Middle frontal gyrus (tissue), 1 donor: ENCODE data around the gene HPD.

Experiments used
- DNase-seq: peaks from one replicate; pipeline ENCODE4 v3.0.0-alpha.2; 2015; ENCODE audit warnings: low spot score; ENCODE audit errors: extremely low spot score

HPD gene

DNA sequence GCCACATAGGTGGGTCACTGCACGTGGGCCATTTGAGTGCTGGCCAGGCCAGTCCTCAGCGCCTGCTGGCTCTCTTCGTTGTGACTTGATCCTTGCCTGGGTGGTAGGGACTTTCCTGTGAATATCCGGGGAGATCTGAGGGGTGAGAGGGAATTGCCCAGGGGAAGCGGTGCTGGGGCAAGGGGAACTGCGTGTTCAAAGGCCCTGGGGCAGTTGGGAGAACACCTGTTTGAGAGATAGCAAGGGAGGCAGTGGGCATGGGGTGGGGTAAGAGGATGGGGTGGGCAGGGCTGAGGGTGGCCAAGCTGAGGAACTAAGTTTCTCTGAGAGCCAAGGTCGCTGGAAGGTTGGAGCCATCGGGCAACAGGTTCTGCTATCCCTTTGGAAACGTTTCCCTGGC lies 29.8 kb downstream of the HPD start:
- no peak for DNase-seq

DNA sequence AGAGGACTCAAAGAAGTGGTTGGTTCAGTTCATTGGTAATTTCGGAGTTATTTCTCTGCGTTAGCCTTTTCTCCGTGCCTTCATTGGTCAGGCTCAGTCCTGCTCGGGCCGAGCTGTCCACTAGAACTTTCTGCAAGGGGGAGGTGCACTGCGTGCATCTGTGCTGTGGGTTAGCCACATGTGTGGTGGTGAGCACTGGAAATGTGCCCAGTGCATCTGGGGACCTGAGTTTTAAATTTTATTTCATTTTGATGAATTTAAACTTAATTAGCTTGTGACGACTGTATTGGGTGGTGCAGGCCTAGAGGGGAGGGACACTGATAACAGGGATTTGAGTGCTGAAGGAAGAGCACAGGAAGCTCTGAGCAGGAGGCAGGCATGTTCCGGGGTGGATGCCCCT lies 30.4 kb downstream of the HPD start:
- DNase-seq, result no peak

DNA sequence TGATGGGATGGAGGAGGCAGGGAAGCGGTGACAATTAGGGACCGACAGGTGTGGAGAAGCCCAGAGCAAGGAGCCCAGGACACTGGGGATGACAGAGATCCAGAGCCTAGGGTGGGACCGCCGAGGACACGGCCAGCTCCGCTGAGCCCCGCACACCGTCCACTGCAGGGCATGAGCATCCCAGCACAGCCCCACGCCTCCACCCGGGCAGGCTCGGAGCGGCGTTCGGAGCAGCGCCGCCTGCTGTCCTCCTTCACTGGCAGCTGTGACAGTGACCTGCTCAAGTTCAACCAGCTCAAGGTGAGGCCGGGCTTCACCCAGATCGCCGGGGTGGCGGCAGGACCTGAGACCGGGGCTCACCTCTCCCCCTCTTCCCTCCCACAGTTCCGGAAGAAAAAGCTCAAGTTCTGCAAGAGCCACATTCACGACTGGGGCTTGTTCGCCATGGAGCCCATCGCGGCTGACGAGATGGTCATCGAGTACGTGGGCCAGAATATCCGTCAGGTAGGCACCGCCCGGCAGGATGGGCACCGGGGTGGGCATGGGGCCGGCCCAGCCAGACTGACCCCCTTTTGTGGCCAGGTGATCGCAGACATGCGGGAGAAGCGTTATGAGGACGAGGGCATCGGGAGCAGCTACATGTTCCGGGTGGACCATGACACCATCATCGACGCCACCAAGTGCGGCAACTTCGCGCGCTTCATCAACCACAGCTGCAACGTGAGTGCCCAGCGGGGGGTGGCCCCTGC lies 31.1 kb downstream of the HPD start:
- DNase-seq, result no peak

DNA sequence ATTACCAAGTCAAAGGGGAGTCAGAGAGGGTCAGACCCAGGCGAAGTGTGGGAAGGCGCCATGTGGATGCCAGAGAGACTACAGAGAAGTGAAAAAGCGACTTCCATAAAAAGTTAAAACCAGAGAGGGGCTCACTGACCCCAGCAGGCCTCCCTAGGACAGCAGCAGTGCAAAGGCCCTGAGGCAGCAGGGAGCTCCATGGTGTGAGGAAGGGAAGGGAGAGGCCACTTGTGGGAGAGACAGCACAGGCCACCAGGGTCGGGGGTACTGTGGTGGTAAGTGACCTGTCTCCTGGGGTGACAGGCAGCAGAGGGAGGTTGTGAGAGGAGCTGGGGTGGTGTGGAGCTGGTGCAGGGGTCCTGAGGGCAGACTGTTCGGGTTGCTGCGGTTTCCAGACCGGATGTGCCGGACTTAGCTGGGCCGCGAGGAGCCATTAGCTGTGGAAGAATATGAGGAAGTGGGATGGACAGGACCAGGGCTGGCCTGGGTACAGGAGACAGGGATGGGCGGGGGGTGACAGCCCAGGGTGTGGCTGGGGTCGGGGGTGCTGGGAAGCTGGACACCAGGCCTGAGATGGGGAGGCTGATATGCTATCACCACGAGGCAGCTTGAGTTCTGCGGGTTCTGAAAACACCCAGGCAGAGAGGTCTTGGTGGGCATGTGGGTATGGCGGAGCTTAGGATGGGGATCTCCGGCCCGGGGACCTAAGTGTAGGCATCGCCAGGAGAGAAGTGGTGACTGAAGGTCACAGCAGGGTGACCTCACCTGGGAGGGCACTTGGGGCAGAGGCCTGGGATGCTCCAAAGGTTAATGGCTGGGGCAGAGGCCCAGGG lies 32.1 kb downstream of the HPD start:
- DNase-seq, result no peak

DNA sequence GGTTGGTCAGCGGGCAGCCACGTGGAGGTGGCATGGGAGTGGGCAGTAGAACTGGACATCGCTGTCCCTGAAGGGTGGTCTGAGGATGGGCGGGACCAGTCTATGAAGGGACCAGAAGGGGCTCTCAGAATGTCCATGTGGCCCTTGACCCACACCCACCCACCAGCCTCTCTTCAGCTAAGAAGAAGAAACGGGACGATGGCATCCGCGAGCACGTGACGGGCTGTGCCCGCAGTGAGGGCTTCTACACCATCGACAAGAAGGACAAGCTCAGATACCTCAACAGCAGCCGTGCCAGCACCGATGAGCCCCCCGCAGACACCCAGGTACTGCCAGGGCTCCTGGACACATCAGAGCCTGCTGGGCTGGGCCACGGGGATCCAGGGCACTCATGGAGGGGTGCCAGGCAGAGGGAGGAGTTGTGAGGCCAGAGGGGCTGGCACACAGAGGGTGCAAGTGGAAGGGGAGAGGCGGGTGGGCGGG lies 33.6 kb downstream of the HPD start:
- DNase-seq, result no peak

DNA sequence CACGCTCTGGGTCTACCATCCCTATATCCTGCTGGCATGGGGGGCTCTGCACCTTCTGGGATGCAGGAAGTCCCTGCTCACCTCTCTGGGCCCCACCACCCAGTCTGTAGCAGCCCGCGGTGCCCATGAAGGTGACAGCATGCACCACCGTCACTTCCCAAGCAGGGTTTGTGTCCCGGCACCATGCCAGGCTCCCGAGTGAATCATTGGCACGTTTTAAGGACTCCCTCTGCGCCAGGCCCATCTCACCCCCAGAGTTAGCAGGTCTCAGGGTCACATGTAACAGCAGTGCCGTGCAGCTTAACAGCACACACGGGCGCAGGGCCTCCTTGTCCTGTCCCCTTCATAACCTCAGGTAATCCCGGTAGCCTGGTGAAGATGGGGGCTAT lies 34.9 kb downstream of the HPD start:
- no peak for DNase-seq

DNA sequence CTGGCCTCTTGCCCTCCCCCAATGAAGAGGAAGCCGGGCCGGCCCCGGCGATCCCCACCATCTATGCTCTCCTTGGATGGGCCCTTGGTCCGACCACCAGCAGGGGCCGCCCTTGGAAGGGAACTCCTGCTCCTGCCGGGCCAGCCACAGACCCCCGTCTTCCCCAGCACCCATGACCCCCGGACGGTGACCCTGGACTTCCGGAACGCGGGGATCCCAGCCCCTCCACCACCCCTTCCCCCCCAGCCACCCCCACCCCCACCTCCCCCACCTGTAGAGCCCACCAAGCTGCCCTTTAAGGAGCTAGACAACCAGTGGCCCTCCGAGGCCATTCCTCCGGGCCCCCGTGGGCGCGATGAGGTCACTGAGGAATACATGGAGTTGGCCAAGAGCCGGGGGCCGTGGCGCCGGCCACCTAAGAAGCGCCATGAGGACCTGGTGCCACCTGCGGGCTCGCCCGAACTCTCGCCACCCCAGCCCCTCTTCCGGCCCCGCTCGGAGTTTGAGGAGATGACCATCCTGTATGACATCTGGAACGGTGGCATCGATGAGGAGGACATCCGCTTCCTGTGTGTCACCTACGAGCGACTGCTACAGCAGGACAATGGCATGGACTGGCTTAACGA lies 35.4 kb downstream of the HPD start:
- DNase-seq, result no peak

DNA sequence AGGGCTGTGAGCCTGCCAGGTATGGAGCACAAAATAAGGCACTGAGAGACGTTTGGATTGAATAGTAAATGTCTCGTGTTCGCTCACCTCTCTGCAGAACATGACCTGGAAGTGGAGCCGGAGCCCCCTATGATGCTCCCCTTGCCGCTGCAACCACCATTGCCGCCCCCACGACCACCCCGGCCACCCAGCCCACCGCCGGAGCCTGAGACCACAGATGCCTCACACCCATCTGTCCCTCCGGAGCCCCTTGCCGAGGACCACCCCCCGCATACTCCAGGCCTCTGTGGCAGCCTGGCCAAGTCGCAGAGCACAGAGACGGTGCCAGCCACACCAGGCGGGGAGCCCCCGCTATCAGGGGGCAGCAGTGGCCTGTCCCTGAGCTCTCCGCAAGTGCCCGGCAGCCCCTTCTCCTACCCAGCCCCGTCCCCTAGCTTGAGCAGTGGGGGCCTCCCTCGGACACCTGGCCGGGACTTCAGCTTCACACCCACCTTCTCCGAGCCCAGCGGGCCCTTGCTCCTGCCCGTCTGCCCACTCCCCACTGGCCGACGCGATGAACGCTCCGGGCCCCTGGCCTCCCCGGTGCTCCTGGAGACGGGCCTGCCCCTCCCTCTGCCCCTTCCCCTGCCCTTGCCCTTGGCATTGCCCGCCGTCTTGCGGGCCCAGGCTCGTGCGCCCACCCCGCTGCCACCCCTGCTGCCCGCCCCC lies 36.1 kb downstream of the HPD start:
- no peak for DNase-seq

DNA sequence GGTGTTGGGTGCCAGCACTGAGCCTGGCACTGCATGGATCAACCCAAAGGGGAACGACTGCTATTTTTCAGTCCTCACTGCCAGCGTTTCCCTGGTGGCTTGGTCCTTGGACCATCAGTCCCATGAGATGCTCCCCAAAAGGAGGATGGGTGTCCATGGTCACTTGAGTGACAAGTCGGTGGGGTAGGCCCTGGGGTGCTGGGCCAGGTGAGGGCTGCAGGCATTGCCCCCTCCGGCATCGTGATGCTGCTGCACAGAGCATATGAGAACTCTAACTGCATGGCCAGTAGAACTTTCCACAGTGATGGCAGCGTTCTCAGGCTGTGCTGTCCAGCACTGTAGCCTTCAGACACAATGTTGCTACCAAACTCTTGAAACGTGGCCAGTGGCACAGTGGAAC lies 38.6 kb downstream of the HPD start:
- no peak for DNase-seq

DNA sequence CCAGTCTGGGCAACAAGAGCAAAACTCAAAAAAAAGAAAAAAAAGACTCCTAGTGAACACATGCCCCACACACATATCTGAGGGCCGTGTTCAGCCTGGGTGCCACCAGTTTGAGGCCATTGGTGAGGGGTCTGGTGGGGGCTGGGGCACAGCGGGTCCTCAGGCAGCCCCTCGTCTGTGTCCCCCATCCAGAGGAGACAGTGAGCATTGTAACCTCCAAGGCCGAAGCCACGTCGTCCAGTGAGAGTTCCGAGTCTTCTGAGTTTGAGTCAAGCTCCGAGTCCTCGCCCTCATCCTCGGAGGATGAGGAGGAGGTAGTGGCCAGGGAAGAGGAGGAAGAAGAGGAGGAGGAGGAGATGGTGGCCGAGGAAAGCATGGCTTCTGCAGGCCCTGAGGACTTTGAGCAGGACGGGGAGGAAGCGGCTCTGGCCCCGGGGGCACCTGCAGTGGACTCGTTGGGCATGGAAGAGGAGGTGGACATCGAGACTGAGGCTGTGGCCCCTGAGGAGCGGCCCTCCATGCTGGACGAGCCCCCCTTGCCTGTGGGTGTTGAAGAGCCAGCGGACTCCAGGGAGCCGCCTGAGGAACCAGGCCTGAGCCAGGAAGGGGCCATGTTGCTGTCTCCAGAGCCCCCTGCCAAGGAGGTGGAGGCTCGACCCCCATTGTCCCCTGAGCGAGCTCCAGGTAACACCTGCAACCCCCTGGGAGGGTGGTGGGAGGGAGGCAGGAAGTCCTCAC lies 39.3 kb downstream of the HPD start:
- DNase-seq, result no peak

DNA sequence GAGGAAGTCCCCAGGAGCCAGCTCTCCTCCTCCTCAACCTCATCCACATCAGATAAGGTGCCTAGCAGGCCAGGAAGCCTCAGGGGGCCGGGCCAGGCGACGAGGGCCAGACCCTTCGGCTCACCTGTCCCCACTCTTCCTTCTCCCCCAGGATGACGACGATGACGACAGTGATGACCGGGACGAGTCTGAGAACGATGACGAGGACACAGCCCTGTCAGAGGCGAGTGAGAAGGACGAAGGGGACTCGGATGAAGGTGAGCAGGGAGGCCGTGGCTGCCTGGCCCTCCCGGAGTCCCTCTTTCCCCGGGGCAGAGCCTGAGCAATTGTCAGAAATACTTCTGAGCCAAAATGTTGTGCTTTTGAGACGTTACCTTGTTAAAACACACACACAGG lies 41.0 kb downstream of the HPD start:
- no peak for DNase-seq

DNA sequence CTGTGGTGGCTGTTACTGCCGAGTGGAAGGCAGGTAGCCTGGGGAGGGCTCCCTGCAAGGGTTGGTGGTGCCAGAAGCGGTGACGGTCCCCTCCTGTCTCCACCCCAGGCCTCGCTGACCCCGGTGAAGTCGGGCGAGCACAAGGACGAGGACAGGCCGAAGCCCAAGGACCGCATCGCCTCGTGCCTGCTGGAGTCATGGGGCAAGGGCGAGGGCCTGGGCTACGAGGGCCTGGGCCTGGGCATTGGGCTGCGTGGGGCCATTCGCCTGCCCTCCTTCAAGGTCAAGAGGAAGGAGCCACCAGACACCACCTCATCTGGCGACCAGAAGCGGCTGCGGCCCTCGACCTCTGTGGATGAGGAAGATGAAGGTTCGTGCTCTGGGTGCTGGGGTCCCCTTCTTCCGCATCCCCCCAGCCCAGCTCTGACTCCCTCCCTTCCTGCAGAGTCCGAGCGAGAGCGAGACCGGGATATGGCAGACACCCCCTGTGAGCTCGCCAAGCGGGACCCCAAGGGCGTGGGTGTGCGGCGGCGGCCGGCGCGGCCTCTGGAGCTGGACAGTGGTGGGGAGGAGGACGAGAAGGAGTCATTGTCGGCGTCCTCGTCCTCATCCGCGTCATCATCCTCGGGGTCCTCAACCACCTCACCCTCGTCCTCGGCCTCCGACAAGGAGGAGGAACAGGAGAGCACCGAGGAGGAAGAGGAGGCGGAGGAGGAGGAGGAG lies 41.6 kb downstream of the HPD start:
- DNase-seq, result no peak

DNA sequence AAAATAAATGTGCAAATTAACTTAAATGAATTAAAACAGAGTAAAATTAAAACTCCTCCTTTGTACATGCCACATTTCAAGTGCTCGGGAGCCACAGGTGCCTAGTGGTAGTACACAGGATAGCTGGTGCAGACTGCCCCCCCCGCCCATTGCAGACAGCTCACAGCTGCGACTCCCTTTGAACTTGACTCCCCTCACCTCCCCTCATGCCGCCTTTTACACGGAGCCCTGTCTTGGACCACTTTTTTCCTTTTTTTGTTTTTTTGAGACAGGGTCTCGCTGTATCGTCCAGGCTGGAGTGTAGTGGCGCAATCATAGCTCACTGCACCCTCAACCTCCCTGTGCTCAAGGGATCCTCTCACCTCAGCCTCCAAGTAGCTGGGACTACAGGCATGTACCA lies 43.4 kb downstream of the HPD start:
- no peak for DNase-seq

DNA sequence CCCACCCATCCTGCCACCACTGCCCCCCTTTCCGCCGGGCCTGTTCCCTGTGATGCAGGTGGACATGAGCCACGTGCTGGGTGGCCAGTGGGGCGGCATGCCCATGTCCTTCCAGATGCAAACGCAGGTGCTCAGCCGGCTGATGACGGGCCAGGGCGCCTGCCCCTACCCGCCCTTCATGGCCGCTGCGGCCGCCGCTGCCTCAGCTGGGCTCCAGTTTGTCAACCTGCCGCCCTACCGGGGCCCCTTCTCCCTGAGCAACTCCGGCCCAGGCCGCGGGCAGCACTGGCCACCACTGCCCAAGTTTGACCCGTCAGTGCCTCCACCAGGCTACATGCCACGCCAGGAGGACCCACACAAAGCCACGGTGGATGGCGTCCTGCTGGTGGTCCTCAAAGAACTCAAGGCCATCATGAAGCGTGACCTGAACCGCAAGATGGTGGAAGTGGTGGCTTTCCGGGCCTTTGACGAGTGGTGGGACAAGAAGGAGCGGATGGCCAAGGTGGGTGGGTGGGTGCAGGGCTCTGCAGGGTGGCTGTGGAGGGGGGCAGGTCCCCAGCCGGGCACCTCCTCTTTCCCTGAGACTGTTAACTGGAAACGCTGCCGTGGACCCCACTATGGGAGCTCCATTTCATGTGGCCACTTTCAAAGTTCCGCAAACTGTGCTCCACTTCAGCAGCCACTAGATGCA lies 44.1 kb downstream of the HPD start:
- DNase-seq, result no peak

DNA sequence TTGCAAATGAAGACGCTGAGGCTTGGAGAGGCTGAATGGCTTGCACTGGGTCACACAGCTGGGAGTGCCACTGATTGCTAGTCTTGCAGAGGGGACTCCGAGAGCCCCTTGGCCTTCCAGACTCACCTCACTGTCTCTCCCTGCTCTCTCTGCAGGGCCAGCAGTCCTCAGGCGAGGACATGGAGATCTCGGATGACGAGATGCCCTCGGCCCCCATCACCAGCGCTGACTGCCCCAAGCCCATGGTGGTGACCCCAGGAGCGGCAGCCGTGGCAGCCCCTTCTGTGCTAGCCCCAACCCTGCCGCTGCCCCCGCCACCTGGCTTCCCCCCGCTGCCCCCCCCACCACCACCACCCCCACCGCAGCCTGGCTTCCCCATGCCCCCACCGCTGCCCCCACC lies 44.7 kb downstream of the HPD start:
- DNase-seq, result no peak

DNA sequence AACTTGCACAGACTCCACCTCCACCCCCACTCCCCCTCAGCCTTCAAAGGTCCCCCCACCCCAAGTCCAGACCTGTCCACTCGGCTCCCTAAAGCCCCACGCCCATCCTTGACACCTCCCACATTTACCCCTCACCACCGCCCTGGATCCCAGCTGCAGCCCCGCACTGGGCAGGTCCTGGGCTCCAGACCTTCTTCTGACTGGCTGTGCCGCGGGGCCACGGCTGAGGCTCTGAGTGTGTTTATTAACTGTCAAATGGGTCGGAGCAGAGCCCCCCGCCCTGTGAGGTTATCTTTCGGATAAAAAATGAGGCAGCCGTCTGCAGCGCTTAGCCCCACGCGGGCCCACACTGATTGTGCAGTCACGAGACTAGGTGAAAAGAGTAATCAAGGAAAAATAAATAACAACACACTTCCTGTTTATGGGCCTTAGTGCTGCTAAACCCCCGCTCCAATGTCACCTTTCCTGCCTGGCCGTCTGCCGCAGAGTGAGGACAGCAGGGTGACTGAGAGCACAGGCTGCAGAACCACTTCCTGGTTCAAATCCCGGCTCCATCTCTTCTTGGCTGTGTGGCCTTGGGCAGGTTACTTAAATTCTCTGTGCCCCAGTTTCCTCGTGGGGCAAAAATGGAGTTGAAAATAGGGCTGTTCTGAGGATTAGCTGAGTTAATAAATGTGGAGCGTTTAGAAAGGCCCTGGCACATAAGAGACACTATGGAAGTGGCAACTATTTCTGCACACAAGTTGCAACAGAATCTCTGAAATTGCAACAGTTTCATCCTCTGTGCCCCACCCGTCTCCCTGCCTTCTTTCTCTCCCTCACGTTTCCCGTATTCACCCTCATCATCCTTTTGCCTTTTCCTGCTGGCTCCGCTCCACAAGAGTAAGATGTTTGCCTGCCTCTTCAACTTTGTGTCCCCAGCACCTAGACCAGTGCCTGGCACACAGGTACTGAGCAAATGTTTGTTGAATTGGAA lies 45.5 kb downstream of the HPD start:
- DNase-seq, result no peak

DNA sequence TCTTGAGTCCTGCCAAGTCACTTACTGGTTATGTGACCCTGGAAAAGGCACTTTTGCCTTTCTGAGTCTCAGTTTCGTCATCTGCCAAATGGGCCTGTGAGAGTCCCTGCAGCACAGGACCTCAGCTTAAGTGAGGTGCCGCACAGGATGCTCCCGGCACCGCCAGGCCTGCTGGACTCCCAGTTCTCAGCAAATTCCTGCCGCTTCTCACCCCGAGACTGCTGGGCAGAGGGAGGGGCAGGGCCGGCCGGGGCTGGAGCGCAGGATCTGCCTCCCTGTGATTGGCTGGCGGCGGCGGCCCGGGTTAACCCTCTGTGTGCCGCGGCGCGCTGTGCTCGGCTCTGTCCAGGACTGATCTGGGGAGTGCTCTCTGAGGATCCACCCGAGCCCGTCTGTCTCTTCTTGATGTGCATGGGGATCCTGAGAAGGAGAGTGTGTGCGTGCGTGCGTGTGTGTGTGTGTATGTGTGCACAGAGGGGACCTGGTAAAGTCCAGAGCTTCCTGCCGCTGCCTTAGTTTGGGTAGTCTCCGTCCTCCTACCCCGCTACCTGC lies 46.3 kb downstream of the HPD start:
- DNase-seq, result no peak
